ENCODE data around the gene MXRA8. TPM values are rescaled to one million over a fixed set of nuclear protein-coding genes. Genes with fewer than 3 reads are reported as not detected.
A peak's percentile ranks its signal among the peaks of the same experiment; 100 is the strongest.

Gene MXRA8
- total and polyA plus RNA-seq, 9 of the 15 experiments (the other 6 are each of a cell fraction or from before 2014, with no cell fraction given): 0.66 to 11.3 (median 6.3) TPM

GRCh38 chr1:1303736-1304135, 54.6 kb downstream of the MXRA8 start:
- Histone ChIP-seq H3K27me3 (ENCODE audit: control insufficient read depth in 2 of 2, insufficient read depth in 2 of 2, low read length in 2 of 2) (no peaks in the 10 kb centered on the region), H3K27ac (ENCODE audit: extremely low read depth, low read depth, low read length) (no peak overlapping the region), H3K9ac (ENCODE audit: insufficient read depth in 1 of 2, low read depth in 2 of 2, low read length in 2 of 2) (peak overlapping the region in 1 of 2 experiments; percentile 97; a peak in 2 of 4 replicates), H3K4me3 (no peak overlapping the region), H4K20me1 (replicated peaks; ENCODE audit: control insufficient read depth, insufficient read depth, low read length) (peaks cover 30% of the 10 kb centered on the region; the same call in 1 of the 2 replicates), H3K36me3 (ENCODE audit: control insufficient read depth, insufficient read depth, low read length) (peaks cover 3% of the 10 kb centered on the region; the same call in 2 of the 3 replicates), H3K79me2 (ENCODE audit: control insufficient read depth, insufficient read depth, low read length) (peaks cover 37% of the 10 kb centered on the region), H3K9me1 (ENCODE audit: control insufficient read depth, insufficient read depth, low read length) (peaks cover 21% of the 10 kb centered on the region), H3K4me1 (replicated peaks in 1 of 2; ENCODE audit: control insufficient read depth in 2 of 2, insufficient read depth in 2 of 2, low read length in 2 of 2) (peaks cover 34 to 89% of the 10 kb centered on the region in 2 experiments), H2AFZ (ENCODE audit: low read depth, low read length) (no peak overlapping the region), H3K4me2 (ENCODE audit: insufficient read depth, low read length) (no peak overlapping the region), H3K9me3 (replicated peaks; ENCODE audit: control insufficient read depth, insufficient read depth, low read depth, low read length) (no peaks in the 10 kb centered on the region)
- in situ Hi-C loops (cut with MboI) (no loop called here), intact Hi-C loops (cut with micrococcal nuclease) (loop anchor here (10.0 kb wide), 1 partner anchor 921 kb away; the partner anchor contains the start of gene SKI)
- CTCF ChIA-PET (ENCODE audit: low intra/inter-chr PET ratio): no interaction called here
- DNase-seq (ENCODE audit: extremely low read depth in 1 of 4, low spot score in 3 of 4): no peak
- no TSS peak for BruUV-seq (replicated peaks)
- no peak for FAIRE-seq
- POLR2A ChIA-PET: no interaction called here
- WGBS (ENCODE audit: insufficient coverage, low coverage, missing lambda C conversion rate): 94% methylated on average over 10 of the region's 13 CpGs
- no peak for ATAC-seq
- TF ChIP-seq FIP1L1 (IDR thresholded peaks at IDR 0.05; ENCODE audit: low read depth, low read length, poor library complexity, severe bottlenecking): peak; percentile 47
- peak; percentile 24; the same call in 1 of the 2 replicates for TF ChIP-seq USF1 (CRISPR knock-in tag; IDR thresholded peaks at IDR 0.05)
- no peak for TF ChIP-seq CBFB (CRISPR knock-in tag; IDR thresholded peaks at IDR 0.05)
- no peak for TF ChIP-seq FOXJ2 (tag; IDR thresholded peaks at IDR 0.05)
- TF ChIP-seq DACH1 (IDR thresholded peaks at IDR 0.05; ENCODE audit: partially characterized antibody): no peak
- no peak for TF ChIP-seq CBX5 (IDR thresholded peaks at IDR 0.05; ENCODE audit: borderline replicate concordance, low read depth)
- TF ChIP-seq, protein P1, sequence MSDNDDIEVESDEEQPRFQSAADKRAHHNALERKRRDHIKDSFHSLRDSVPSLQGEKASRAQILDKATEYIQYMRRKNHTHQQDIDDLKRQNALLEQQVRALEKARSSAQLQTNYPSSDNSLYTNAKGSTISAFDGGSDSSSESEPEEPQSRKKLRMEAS (CRISPR knock-in tag; IDR thresholded peaks at IDR 0.05): 0 out of 2 replicates have a peak, but pooled peaks have one; percentile 19
- no peak for TF ChIP-seq RBM25 (IDR thresholded peaks at IDR 0.05; ENCODE audit: low read depth, low read length, severe bottlenecking)
- no peak for TF ChIP-seq HDAC6 (IDR thresholded peaks at IDR 0.05; ENCODE audit: low read depth, low read length)
- no peak for TF ChIP-seq ZNF263 (CRISPR knock-in tag; IDR thresholded peaks at IDR 0.05; ENCODE audit: borderline replicate concordance)
- no peak for TF ChIP-seq RB1 (IDR thresholded peaks at IDR 0.05; ENCODE audit: low read depth)
- TF ChIP-seq GABPB1 (CRISPR knock-in tag; IDR thresholded peaks at IDR 0.05): 0 out of 2 replicates have a peak, but pooled peaks have one; percentile 11
